WERI-Rb-1 (cell line): ENCODE results near the gene SORD.
"Not testable (repeated sequence)": the region's sequence is repeated elsewhere in the genome, so short reads cannot be mapped to it uniquely, and the experiment has no call there.

Source experiments
- DNase-seq: peaks from one replicate; pipeline ENCODE4 v3.0.0-alpha.2; 2020
- H3K27ac ChIP-seq: fragments of 250-450 bp; sonication (Bioruptor Pico); 2 replicates; pipeline ENCODE4 v1.5.1; 2020; ENCODE audit warnings: mild to moderate bottlenecking, moderate library complexity
- H3K27me3 ChIP-seq: fragments of 250-450 bp; sonication (Bioruptor Pico); 2 replicates; pipeline ENCODE4 v1.5.1; 2021; ENCODE audit warnings: mild to moderate bottlenecking, low read depth, moderate library complexity; ENCODE audit not compliant: insufficient read depth, severe bottlenecking
- H3K36me3 ChIP-seq: fragments of 250-450 bp; sonication (Bioruptor Pico); 2 replicates; pipeline ENCODE4 v1.5.1; 2020; ENCODE audit warnings: mild to moderate bottlenecking, moderate library complexity
- H3K4me3 ChIP-seq: 2 replicates; pipeline ENCODE4 v1.5.1; 2011; ENCODE audit warnings: low read depth, mild to moderate bottlenecking, control low read depth, low read length
- H3K9me3 ChIP-seq: fragments of 250-450 bp; sonication (Bioruptor Pico); 2 replicates; pipeline ENCODE4 v1.5.1; 2021; ENCODE audit warnings: mild to moderate bottlenecking, moderate library complexity; ENCODE audit not compliant: severe bottlenecking
- TF ChIP-seq, protein P1 (sequence below): IDR thresholded peaks from 2 replicates; pipeline ENCODE4 v1.5.1; 2011; ENCODE audit warnings: low read depth, mild to moderate bottlenecking, control low read depth, inconsistent platforms, low read length

SORD gene

DNA sequence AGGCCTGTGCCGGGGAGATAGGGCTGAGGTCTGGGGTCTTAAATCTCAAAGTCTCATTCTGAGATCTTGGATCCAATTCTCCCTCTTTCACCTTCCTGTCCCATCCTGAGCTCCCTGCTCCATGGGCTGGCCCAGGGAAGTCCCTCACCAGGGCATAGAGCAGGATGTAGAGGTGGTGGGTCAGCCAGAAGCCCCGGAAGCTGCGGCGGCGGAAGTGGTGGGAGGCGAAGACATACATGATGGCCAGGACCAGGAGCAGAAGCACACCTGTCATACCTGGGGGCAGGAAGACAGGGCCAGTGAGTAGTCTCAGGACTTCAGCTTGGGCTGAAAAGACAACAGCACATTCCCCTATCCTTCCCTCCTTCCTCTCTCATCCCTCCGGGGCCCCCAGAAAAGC, 74.5 kb downstream of the SORD start:
- no peak overlapping the region for H3K4me3 ChIP-seq
- H3K9me3 ChIP-seq, result no peaks in the 10 kb centered on the region
- TF ChIP-seq, protein P1, sequence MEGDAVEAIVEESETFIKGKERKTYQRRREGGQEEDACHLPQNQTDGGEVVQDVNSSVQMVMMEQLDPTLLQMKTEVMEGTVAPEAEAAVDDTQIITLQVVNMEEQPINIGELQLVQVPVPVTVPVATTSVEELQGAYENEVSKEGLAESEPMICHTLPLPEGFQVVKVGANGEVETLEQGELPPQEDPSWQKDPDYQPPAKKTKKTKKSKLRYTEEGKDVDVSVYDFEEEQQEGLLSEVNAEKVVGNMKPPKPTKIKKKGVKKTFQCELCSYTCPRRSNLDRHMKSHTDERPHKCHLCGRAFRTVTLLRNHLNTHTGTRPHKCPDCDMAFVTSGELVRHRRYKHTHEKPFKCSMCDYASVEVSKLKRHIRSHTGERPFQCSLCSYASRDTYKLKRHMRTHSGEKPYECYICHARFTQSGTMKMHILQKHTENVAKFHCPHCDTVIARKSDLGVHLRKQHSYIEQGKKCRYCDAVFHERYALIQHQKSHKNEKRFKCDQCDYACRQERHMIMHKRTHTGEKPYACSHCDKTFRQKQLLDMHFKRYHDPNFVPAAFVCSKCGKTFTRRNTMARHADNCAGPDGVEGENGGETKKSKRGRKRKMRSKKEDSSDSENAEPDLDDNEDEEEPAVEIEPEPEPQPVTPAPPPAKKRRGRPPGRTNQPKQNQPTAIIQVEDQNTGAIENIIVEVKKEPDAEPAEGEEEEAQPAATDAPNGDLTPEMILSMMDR, result no peak
- no peak overlapping the region for H3K27ac ChIP-seq
- no peaks in the 10 kb centered on the region for H3K36me3 ChIP-seq
- H3K27me3 ChIP-seq, result no peaks in the 10 kb centered on the region
- DNase-seq, result no peak

DNA sequence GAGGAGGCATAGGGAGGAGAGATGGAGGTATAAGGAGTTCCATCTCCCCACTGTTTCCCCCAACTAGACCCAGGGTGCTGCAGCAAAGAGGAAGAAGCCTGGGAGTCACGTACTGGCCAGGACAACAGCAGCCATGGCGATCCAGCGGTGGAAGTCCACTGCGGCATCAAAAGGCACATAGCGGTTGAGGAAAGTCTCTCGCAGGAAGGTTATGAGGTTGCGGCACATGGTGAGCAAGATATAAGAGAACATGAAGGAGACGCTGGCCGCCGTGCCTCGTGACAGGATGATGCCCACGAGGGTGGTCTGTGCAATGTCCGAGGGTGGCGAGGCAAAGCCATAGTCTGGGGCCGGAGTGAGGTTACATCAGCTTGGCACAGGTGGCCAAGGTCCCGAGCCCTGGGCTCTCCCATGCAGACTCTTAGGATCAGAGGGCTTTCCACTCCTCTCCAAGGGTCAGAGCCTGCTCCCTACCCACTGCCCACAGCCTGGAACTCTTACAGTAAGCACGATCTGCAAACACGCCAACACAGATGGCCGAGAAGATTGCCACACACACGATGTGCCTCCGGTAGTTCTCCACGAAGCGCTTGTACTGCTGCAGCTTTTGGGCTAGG, 76.7 kb downstream of the SORD start:
- DNase-seq, result no peak
- Histone ChIP-seq H3K4me3 (no peak overlapping the region), H3K36me3 (no peaks in the 10 kb centered on the region), H3K9me3 (no peaks in the 10 kb centered on the region), H3K27me3 (no peaks in the 10 kb centered on the region), H3K27ac (no peak overlapping the region)
- TF ChIP-seq, protein P1, result no peak

DNA sequence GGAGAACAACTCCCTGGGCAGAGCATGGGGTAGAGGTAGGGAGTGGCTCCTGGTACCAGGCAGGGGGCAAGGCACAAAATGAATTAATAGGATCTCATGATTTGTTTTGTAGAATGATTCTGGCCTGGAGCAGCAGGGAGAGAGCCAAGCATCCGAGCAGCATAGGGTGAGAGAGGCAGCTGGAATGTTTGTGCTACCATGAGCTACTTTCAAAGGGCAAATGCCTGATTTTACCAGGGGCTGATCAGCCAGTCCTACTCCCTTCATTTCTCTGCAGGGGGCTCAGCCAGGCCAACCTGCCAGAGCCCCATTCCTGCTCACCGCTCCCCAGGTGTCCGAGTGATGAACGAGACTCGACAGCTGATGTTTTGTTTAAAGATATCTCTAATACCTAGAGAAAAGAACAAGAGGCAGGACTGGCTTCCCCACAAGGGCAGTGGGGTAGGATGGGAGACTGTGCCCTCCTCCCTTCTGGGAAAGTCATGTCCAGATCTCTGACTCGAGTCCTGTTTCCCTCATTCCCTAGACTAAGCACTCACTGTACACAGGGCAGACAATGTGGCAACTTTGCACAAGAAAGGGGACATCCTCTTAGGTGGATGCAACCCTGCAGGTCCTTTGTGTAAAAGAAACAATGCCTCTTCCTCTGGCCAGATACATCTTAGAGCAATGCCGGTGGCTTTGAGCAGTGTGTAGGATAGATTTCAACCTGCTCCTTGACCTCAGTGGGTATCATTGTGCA, 78.1 kb downstream of the SORD start:
- no peaks in the 10 kb centered on the region for H3K36me3 ChIP-seq
- H3K9me3 ChIP-seq, result no peaks in the 10 kb centered on the region
- no peak for DNase-seq
- TF ChIP-seq, protein P1, result no peak
- H3K27ac ChIP-seq, result no peak overlapping the region
- H3K27me3 ChIP-seq, result no peaks in the 10 kb centered on the region
- no peak overlapping the region for H3K4me3 ChIP-seq

DNA sequence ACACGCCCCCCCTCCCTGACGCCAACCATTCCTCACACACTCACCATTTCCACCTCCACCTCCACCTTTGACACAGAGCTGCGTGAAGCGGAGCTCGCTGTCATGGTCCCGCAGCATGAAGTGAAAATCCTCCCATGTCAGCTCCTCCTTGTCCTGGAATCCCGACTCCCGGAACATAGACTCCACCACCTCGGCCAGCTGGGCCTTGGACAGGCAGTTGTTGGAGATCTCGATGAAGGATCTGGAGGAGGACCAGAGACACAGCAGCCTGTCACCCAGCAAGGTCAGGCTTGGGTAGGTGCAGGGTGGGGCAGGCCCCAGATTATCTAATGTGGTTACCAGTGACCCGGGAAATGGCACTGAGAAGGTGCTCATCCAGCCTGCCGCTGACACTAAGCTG, 78.8 kb downstream of the SORD start:
- Histone ChIP-seq H3K4me3 (no peak overlapping the region), H3K27me3 (no peaks in the 10 kb centered on the region), H3K9me3 (no peaks in the 10 kb centered on the region), H3K27ac (no peak overlapping the region), H3K36me3 (no peaks in the 10 kb centered on the region)
- TF ChIP-seq, protein P1, result no peak
- DNase-seq, result no peak

DNA sequence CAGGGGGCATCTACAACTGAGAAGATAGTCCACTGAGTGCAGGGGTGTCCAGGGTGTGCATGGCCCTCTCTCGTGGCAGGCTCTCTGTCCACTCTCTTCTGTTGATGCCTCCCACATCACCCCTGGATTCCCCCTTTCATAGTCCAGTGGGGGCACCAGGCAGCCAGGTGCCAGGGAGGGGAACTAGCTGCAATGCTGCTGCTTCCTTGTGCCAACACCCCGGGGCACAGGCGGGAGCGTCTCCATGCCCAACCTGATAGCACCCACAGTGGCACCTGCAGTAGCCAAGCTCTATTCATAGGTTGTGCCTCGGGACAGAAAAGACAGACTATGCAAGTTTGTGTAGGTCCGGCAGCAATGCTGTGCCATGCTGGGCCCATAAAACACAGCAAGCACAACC, 79.2 kb downstream of the SORD start:
- H3K9me3 ChIP-seq, result no peaks in the 10 kb centered on the region
- H3K36me3 ChIP-seq, result no peaks in the 10 kb centered on the region
- TF ChIP-seq, protein P1, result no peak
- no peak for DNase-seq
- H3K27ac ChIP-seq, result no peak overlapping the region
- no peak overlapping the region for H3K4me3 ChIP-seq
- H3K27me3 ChIP-seq, result no peaks in the 10 kb centered on the region

DNA sequence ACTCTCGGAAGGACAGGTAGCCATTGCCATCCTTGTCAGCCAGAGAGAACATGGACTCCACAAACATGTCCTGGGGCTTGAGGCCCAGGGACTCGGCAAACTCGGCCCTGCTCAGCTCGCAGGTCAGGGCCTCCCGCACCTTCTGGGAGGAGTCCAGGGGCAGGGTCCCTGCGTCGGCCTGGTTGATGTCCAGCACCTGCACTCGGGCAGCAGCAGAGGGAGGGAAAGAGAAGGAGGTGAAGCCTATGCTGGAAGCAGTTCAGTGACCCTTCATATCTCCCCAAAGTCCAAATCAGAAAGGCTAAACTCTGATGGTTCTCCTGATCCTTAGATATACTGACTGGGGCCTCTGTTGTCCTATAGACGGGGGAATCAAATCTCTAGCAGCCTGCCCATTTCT, 81.2 kb downstream of the SORD start:
- not testable (repeated sequence) for H3K36me3 ChIP-seq, H3K27ac ChIP-seq, DNase-seq, H3K27me3 ChIP-seq, H3K9me3 ChIP-seq, H3K4me3 ChIP-seq
